Dedifferentiated amniotic fluid mesenchymal stem cell (primary cell): ENCODE results near the gene UBE2R2.
"Not testable (repeated sequence)": the region's sequence is repeated elsewhere in the genome, so short reads cannot be mapped to it uniquely, and the experiment has no call there.

Experiments used
- DNase-seq: peaks from one replicate; pipeline ENCODE4 v3.0.0-alpha.2; 2016; ENCODE audit errors: extremely low spot score

Gene UBE2R2

DNA sequence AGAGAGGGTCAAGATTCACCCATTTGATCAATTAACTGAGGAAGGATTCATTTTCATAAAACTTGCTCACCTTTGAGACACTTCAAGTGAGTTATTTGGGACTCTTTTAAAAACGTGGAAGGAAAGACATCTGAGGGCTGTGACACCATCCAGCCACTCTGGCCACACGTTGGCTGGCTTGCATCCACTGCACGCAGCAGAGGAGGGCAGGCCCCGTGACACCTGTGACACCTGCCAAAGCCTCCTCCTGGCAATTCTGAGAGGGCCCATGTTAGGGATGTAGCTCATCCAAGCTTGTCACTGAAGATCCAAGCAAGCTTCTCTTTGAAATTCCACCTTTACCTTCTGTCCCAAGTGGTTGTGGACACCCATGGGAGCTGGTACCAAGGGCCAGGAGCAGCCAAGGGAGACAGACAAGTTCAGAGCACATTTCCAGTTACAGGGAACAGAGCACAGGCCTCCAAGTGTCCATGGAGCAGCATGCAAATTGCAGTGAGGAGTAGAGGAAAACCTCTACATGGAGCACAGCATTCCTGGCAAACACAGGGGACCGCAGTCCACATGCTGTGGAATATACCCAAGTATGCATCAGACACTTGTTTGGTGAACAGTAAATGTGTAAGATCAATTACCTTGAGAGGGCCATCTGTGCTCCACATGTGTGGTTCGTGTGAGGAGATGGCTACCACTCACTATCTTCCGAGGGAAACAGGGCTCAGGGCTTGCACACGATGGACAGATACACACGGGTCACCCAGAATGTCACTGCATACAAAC, 16.8 kb upstream of the UBE2R2 start:
- DNase-seq, result no peak

DNA sequence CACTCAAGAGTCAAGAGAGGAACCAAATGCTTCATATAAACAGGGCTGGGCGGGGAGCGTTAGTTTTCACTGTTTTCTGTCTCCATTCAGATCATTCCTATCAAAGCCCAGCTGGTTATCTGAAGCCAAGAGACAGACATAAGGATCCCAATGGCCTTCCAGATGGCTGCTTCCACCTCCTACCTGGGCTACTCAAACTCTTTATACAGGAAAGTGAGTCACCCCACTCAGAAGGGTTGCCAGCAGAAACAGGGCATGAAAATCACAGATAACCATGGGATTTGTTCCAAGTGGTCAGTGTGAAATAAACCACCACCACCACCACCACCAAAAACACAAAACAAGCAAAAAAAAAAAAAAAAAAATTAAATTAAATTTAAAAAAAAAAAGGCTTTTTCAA, 16.1 kb upstream of the UBE2R2 start:
- no peak for DNase-seq

DNA sequence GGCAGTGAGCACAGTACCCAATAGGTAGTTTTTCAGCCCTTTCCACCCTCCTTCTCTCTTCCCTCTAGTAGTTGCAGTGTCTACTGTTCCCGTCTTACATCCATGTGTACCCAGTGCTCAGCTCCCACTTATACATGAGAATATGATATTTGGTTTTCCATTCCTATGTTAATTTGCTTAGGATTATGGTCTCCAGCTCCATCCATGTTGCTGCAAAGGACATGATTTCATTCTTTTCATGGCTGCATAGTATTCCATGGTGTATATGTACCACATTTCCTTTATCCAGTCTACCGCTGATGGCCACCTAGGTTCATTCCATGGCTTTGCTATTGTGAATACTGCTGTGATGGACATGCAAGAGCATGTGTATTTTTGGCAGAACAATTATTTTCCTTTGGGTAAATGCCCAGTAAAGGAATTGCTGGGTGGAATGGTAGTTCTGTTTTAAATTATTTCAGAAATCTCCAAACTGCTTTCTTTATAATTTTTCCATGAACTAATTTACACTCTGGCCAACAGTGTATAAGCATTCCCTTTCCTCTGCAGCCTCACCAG, 14.9 kb upstream of the UBE2R2 start:
- not testable (repeated sequence) for DNase-seq

DNA sequence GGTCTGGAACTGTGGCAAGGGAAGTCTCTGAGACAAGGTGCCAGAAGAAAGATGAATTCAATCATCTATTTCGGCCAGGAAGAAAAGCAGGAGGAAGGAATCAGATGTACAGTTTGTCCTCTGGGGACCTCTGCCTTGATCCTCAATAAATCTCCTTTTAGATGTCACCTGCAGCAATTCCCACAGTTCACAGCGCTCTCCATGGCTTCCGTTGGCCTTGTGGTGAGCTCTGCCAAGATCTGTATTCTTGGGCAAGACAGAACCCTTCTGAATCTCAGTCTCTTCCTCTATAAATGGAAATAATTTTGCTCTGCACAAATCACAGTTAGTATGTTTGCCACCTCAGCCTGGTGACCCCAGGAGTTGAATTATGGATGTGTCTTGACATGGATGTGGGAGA, 12.8 kb upstream of the UBE2R2 start:
- not testable (repeated sequence) for DNase-seq

DNA sequence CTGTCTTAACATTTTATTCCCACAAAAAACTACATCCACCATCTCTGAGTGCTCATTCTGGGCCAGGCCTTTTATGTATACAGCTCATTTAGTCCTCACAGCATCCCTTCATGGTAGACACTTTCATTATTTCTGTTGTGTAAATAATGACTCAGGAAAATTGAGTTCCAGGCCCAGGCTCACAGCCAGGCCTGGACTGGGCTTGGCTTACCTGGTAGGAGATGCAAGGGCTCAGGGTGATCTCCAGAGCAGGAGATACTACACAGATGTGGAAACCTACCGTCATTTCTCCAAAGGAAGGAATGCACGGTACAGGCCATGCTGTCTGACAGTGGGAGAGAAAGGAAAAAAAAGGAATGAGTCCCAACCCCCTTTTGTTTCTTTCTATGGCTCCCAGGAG, 9.8 kb upstream of the UBE2R2 start:
- not testable (repeated sequence) for DNase-seq

DNA sequence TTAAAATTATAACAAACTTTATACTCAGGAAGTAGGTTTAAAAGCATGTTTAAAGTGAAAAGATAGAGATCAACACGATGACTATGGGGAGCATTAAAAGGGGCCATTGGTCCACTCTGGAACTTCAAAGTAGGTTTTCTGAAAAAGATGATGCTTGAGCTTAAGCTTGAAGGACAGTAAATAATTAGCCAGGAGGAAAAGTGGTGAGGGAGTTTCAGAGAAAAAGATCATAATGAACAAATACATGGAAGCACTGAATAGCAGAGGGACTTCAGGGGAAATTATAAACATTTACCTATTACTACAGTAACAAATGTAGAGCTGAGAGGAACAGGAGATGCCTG, 8.0 kb upstream of the UBE2R2 start:
- not testable (repeated sequence) for DNase-seq

DNA sequence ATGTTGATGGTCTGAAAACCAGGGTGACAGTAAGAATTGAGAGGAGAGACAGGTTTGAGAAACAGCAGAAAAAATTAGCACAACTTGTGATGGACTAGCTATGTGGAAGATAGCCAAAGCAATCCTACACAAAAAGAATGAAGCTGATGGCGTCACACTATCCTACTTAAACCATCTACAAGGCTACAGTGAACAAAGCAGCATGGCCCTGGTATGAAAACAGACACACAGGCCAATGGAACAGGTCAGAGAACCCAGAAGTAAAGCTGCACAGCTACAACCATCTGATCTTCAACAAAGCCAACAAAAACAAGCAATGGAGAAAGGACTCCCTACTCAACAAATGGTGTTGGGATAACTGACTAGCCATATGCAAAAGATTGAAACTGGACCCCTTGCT, 7.5 kb upstream of the UBE2R2 start:
- no peak for DNase-seq

DNA sequence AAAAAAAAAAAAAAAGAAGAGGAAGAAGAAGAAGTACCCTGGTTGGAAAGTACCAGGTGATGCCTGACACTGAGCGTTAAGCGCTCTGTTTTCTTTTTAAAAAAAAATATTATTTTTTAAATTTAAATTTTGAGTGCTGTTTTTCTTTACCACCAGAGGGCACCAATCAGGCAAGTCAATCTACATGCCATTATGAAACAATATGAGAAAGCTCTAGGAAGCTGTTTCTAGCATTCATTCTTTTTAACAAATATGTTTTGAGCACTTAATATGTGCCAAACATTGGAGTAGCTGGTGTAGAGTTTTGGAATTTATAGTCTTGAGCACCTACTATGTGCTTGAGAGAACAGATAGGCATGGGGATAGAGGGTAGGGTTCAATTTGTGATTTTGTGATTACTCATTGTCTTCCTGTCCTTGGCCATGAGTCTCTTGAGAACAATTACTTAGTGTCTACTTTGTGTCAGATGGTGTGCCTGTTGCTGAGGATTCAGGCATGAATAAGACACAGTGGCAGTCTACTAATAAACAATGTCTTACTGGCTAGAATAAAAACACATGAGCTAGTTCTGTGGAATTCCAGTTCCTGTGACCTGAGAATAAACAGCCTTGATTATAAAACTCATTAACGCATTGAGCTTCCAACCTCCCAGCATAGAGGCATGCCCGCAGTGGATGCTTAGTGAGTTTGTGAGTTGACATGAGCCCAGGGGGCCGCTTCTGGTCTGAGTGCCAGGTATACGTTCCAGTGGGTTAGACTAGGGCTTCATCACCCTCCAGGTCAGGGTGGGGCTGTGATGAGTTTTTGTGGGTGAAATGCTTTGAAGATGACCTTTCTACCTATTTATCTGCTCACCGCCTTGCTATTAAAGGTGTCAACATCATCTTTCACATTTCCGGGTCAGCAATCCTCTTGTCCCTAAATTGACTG, 3.0 kb upstream of the UBE2R2 start:
- DNase-seq, result peak; percentile 73

DNA sequence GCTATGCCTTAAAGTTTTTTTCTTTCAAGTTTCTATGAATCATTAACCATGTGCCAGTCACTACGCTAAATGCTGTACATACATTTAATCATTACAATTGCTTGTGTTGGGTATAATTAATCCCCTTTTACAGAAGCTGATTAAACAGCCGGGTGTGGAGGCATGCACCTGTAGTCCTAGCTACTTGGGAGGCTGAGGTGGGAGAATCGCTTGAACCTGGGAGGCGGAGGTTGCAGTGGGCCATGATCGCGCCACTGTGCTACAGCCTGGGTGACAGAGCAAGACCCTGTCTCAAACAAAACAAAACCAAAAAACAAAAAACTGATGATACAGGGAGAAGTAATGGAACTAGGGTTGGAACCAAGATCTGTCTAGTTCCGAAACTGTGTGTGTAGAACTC, 1.2 kb upstream of the UBE2R2 start:
- no peak for DNase-seq

DNA sequence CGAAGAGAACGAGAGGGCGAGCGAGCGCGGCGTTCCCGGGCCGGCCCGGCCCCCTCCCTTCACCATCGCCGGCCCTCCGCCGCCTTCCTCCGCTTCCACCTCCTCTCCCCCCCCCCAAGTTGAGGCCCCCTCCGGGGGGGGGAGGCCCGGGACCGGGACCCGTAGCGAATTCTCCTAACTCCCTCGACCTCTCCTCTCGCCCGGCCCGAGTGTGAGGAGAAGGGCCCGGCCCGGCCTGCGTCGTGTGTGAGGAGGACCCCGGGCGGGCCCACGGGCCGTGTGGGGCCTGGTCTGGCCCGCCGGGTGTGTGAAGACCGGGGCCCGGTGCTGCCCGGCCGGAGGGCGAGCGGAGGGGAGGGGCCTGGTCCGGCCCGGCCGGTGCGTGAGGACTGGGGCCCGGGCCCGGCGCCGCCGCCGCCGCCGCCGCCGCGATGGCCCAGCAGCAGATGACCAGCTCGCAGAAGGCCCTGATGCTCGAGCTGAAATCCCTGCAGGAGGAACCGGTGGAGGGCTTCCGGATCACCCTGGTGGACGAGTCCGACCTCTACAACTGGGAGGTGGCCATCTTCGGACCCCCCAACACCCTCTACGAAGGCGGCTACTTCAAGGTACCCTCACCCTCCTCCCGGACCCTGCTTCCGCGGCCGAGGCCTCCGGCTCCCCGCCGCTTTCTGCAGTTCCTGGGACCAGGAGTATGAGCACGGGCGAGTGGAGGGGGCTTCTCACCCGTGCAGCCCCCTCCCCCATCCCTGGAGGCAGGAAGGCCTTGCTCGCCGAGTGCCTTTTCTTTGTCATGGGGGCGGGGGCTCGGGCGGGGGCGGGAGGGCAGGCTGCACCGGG, 587 bp downstream of the UBE2R2 start:
- peak; percentile 55 for DNase-seq

DNA sequence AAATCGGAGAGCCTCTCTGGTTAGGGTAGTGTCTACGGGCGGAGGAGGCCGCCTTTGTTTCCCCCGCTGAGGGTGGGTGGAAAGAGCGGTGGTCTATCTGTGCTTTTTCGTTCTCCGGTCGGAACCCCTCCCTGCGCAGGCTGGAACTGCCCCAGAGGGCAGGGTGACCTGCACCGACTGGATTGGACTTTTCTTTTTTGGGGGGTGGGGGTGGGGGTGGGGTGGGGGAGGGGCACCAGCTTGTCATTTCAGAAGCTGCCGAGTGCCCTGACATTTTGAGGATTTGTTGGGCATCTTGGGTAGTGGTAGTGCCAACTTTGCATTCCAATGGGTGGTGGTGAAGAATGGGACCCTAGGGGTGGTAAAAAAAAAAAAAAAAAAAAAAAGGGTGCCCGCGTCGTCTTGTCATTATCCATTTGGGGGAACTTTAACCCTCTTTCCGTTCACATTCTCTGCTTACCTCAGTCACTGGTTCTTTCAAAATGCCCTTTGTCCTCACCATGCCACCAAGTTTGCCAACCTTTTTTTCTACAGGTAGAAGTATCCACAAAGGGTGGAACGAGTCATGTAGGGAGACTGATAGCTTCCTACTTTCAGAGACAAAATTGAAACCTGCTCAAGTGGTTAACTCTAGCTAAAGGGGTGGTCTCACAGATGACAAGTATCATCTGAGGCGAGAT, 1.3 kb downstream of the UBE2R2 start:
- DNase-seq, result no peak

DNA sequence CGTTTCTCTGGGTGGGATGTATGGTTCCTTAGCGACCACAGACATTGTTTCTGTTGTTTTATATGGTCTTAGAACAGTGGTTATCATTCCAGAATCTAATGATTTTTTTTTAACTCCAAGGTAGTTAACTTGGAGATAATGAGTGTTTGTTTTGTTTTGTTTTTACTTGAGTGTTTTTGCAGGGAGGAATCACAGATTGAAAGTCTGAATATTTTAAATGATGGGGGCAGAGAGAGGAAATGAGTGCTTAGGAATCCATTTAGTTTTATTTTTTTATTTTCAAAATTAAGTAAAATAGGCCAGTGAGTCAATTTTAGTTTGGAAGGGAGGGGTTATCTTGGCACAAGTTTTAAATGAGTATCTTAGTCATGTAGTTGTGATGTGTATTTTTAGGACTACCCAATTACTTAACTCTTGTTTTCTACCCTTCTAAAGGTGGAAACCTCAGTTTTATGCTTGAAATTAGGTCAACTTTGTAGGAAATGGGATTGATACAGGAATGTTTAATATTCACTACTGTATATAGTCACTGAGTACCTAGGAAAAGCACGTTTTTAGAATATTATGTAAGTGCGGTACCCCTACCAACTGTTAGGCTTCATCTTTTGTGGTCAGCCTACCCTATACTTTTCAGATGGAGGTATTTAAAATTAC, 2.0 kb downstream of the UBE2R2 start:
- peak; percentile 39 for DNase-seq

DNA sequence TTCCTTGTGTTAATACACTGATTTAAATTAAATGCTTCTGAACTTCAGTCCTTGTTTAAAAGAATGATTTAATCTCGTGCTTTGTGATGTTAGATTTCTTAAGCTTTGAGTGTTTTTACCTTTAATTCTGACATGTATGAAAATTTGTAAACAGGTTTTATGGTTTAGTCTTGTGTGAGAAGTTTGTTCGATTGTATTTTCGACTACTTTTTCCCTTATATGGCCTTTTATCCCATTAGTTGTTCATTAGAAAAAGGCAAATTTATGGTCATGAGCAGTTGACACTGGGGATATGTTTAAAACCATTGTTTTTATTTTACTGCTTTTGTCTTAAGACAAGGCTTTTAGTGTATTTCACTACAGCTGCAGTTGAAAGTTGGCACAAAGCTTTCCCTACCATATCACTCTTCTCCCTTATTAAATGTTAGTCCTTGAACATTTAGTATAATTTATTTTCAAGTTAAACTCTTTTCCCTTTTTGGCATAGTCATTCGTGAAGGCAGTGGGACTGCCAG, 3.3 kb downstream of the UBE2R2 start:
- DNase-seq, result no peak

DNA sequence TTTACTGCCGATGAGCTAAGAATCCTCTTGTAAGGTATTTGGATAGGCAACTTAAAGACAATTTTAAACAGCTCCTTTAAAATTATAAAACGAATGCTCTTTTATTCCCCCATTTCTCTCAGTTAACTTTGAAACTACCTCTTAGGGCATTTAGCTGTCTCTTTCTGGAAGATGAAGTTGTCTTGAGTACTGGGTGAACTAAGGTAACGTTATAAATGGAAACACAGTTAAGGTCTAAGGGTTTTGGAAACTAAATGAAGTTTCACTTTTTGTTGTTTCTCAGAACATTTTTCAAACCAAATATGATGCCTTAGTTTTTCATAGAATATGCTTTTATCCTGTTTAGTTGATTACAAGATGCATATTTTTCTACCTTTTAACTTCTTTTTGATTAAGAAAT, 6.8 kb downstream of the UBE2R2 start:
- no peak for DNase-seq

DNA sequence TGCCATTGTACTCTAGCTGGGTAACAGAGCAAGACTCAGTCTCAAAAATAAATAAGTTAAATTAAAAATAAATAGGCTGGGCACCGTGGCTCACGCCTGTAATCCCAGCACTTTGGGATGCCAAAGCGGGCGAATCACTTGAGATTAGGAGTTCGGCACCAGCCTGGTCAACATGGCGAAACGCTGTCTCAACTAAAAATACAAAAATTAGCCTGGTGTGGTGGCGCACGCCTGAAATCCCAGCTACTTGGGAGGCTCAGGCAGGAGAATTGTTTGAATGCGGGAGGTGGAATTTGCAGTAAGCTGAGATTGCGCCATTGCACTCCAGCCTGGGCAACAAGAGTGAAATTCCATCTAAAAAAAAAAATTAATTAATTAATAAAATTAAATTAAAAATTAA, 10.3 kb downstream of the UBE2R2 start:
- not testable (repeated sequence) for DNase-seq

DNA sequence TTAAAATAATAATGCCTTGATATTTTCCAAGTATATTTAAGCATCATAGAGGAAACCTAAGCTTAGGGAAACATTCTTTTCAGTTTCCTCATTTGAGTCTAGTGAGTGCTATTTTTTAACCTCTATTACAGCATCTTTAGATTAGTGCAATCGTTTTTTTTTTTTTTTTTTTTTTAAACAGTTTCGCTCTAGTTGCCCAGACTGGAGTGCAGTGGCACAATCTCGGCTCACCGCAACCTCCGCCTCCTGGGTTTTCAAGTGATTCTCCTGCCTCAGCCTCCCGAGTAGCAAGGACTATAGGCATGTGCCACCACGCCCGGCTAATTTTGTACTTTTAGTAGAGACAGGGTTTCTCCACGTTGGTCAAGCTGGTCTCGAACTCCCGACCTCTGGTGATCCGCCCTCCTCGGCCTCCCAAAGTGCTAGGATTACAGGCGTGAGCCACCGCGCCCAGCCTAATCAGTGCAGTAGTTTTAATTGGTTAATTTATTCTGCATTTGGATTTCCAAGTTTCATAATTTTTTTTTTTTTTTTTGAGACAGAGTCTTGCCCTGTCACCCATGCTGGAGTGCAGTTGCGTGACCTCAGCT, 12.8 kb downstream of the UBE2R2 start:
- not testable (repeated sequence) for DNase-seq

DNA sequence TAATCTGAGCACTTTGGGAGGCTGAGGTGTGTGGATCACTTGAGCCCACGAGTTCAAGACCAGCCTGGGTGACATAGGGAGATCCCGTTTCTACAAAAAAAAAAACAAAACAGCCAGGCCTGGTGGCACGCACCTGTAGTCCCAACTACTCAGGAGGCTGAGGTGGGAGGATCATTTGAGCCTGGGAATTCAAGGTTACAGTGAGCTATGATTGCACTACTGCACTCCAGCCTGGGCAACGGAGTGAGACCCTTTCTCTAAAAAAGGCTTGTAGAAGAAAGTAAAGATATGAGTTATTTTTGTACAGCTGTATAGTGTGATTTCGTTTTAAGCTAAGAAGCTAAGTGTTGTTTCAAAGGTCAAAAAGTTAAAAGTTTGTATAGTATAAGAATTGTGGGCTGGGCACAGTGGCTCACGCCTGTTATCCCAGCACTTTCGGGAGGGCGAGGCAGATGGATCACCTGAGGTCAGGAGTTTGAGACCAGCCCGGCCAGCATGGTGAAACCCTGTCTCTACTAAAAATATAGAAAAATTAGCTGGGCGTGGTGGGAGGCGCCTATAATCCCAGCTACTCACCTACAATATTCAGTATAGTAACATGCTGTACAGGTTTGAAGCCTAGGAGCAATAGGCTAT, 18.8 kb downstream of the UBE2R2 start:
- no peak for DNase-seq

DNA sequence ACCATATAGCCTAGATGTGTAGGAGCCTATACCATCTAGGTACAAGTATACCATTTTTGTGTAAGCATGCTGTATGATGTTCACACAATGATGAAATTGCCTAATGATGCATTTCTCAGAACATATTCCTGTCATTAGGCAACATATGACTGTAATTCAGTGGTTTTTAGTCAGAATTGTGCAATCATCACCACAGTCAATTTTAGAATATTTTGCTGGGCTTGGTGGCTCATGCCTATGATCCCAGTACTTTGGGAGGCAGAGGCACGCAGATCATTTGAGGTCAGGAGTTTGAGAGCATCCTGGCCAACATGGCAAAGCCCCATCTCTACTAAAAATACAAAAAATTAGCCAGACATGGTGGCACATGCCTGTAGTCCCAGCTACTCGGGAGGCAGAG, 19.3 kb downstream of the UBE2R2 start:
- DNase-seq, result peak; percentile 83

DNA sequence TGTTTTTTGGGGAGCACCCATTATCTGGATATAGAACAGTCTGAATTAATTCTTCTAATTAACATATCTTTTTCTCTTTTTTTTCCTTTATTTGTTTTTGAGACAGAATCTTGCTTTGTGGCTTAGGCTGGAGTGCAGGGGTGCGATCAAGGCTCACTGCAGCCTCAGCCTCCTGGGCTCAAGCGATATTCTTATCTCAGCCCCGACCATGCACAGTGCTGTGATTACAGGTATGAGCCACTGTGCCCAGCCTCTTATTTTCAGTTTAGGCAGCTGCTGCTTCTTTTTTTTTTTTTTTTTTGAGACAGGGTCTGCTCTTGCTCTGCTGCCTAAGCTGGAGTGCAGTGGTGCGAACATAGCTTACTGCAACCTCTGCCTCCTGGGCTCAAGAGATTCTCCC, 20.2 kb downstream of the UBE2R2 start:
- no peak for DNase-seq

DNA sequence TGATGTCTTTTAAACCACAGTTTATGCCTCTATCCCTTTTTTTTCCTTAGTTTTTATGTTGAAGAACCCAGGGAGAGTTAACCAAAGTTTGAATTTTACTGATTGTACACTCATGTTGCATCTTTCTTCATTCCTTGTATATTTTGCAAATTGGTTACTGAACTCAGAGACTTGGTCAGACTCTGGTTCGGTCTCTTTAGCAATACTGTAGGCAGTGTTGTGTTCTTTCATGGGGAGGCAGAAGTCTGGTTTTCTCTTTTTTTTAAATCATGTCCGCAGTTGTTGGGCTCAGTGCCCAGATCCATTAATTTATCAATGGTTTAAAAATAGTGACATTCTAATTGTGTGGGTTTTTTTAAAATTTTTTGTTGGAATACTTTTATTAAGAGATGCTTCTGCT, 23.4 kb downstream of the UBE2R2 start:
- no peak for DNase-seq
